Measurements from ENCODE around the gene CHST8. TPM values are rescaled to one million over a fixed set of nuclear protein-coding genes. Genes with fewer than 3 reads are reported as not detected.
A peak's percentile ranks its signal among the peaks of the same experiment; 100 is the strongest.

Gene CHST8
- total RNA-seq, 1 experiment from 2014 or later, result not detected

GRCh38 chr19:33819506-33819879, 197.7 kb downstream of the CHST8 start:
- no peak for DNase-seq
- Histone ChIP-seq H3F3A (ENCODE audit: insufficient read depth, low read depth) (peaks cover 34% of the 10 kb centered on the region), H4K20me1 (ENCODE audit: insufficient read depth) (no peaks in the 10 kb centered on the region), H3K79me2 (ENCODE audit: low read depth) (no peaks in the 10 kb centered on the region), H3K27ac (peak overlapping the region; percentile 94), H3K9me3 (ENCODE audit: insufficient read depth, low read depth) (no peaks in the 10 kb centered on the region), H3K27me3 (ENCODE audit: insufficient read depth, low read depth) (no peaks in the 10 kb centered on the region), H3K4me2 (peak overlapping the region; percentile 81), H2AFZ (peak overlapping the region; percentile 79; the same call in 1 of the 2 replicates), H3K4me1 (replicated peaks; ENCODE audit: insufficient read depth) (peaks cover 41% of the 10 kb centered on the region), H3K9me2 (ENCODE audit: insufficient read depth) (no peaks in the 10 kb centered on the region), H3K36me3 (ENCODE audit: low read depth) (no peaks in the 10 kb centered on the region), H3K4me3 (peak overlapping the region; percentile 64)
- POLR2A ChIA-PET (ENCODE audit: unreplicated experiment), result interaction anchor here (0.7 kb wide), 1 partner anchor 42 kb away, joined by 5 read pairs; no protein-coding TSS in a partner anchor
- intact Hi-C loops (cut with micrococcal nuclease; ENCODE audit: unreplicated experiment), result no loop called here
- CTCF ChIA-PET, result interaction anchor here (0.7 kb wide), 1 partner anchor 634 kb away, joined by 4 read pairs; no protein-coding TSS in a partner anchor
- TSS peak; percentile 41 for BruUV-seq (replicated peaks)
- TF ChIP-seq EZH2 (IDR thresholded peaks at IDR 0.05; ENCODE audit: low read depth) (no peak), CTCF (conservative IDR thresholded peaks at IDR 0.05) (no peak)

- BruUV-seq (replicated peaks), result TSS peak; percentile 45
- H3K4me2 ChIP-seq, result peak overlapping the region; percentile 81
- H3K4me3 ChIP-seq, result peak overlapping the region; percentile 64
- no peaks in the 10 kb centered on the region for H3K9me3 ChIP-seq (ENCODE audit: insufficient read depth, low read depth)
- H3K79me2 ChIP-seq (ENCODE audit: low read depth), result no peaks in the 10 kb centered on the region
- DNase-seq, result peak; percentile 84 to 87
- H3K36me3 ChIP-seq (ENCODE audit: low read depth), result no peaks in the 10 kb centered on the region
- peaks cover 41% of the 10 kb centered on the region for H3K4me1 ChIP-seq (replicated peaks; ENCODE audit: insufficient read depth)
- H4K20me1 ChIP-seq (ENCODE audit: insufficient read depth), result no peaks in the 10 kb centered on the region
- ChIA-PET CTCF (interaction anchor here (0.7 kb wide), 1 partner anchor 634 kb away, joined by 4 read pairs; no protein-coding TSS in a partner anchor), POLR2A (ENCODE audit: unreplicated experiment) (interaction anchor here (0.7 kb wide), 1 partner anchor 42 kb away, joined by 5 read pairs; no protein-coding TSS in a partner anchor)
- H2AFZ ChIP-seq, result peak overlapping the region; percentile 79
- intact Hi-C loops (cut with micrococcal nuclease; ENCODE audit: unreplicated experiment), result loop anchor here (1.0 kb wide), 1 partner anchor 25 kb away; no protein-coding TSS in a partner anchor
- H3K9me2 ChIP-seq (ENCODE audit: insufficient read depth), result no peaks in the 10 kb centered on the region
- H3K27me3 ChIP-seq (ENCODE audit: insufficient read depth, low read depth), result no peaks in the 10 kb centered on the region
- peak overlapping the region; percentile 94 for H3K27ac ChIP-seq
- peaks cover 34% of the 10 kb centered on the region for H3F3A ChIP-seq (ENCODE audit: insufficient read depth, low read depth)
- TF ChIP-seq EZH2 (IDR thresholded peaks at IDR 0.05; ENCODE audit: low read depth), result no peak
- no peak for TF ChIP-seq CTCF (conservative IDR thresholded peaks at IDR 0.05)
Measured at GRCh38 chr19:33819880-33820781, 198.4 kb downstream of the CHST8 start.

- H4K20me1 ChIP-seq (ENCODE audit: insufficient read depth), result no peaks in the 10 kb centered on the region
- H3K4me2 ChIP-seq, result peak overlapping the region; percentile 81
- ChIA-PET POLR2A (ENCODE audit: unreplicated experiment) (no interaction called here), CTCF (no interaction called here)
- no peaks in the 10 kb centered on the region for H3K9me3 ChIP-seq (ENCODE audit: insufficient read depth, low read depth)
- H3K4me3 ChIP-seq, result no peak overlapping the region
- TF ChIP-seq CTCF (conservative IDR thresholded peaks at IDR 0.05), result no peak
- H3K79me2 ChIP-seq (ENCODE audit: low read depth), result no peaks in the 10 kb centered on the region
- intact Hi-C loops (cut with micrococcal nuclease; ENCODE audit: unreplicated experiment), result no loop called here
- H3K27ac ChIP-seq, result peak overlapping the region; percentile 94
- peaks cover 41% of the 10 kb centered on the region for H3K4me1 ChIP-seq (replicated peaks; ENCODE audit: insufficient read depth)
- no peak for DNase-seq
- no TSS peak for BruUV-seq (replicated peaks)
- H3F3A ChIP-seq (ENCODE audit: insufficient read depth, low read depth), result peaks cover 34% of the 10 kb centered on the region
- no peaks in the 10 kb centered on the region for H3K9me2 ChIP-seq (ENCODE audit: insufficient read depth)
- H3K36me3 ChIP-seq (ENCODE audit: low read depth), result no peaks in the 10 kb centered on the region
- H2AFZ ChIP-seq, result no peak overlapping the region
- no peaks in the 10 kb centered on the region for H3K27me3 ChIP-seq (ENCODE audit: insufficient read depth, low read depth)
Measured at GRCh38 chr19:33821871-33822270, 200.1 kb downstream of the CHST8 start.

Other genes with a start within 250 kb of the CHST8 start
- gene CEBPG, start 248.2 kb upstream of the CHST8 start, total RNA-seq (2021), result 31.0 and 33.4 TPM in 2 replicates
- gene PEPD, start 100.2 kb upstream of the CHST8 start, total RNA-seq (2021), result 64.9 and 71.0 TPM in 2 replicates
- gene KCTD15, start 174.9 kb downstream of the CHST8 start, total RNA-seq (2021), result 13.8 and 20.4 TPM in 2 replicates